ENCODE measurements around the gene CCNK. TPM values are rescaled to one million over a fixed set of nuclear protein-coding genes. Genes with fewer than 3 reads are reported as not detected.

CCNK gene
- total and polyA plus RNA-seq, 12 donors: 10.9 to 41.0 (median 30.3) TPM

Other genes starting within 250 kb of the CCNK start
- gene BCL11B, start 209.2 kb upstream of the CCNK start, total RNA-seq: 1 to 10 TPM in 1 of 10 donors, under 1 TPM in 8, not detected in 1; 0.05 to 1.9 (median 0.13) TPM
- gene BCL11B, start 209.2 kb upstream of the CCNK start, polyA plus RNA-seq: under 1 TPM in 1 of 2 donors, not detected in 1; 0.03 TPM
- 100 to 1,000 TPM in 8 of 10 donors, 10 to 100 TPM in 2; 89.6 to 129 (median 107) TPM for gene SETD3, start 550 bp upstream of the CCNK start, total RNA-seq
- gene SETD3, start 550 bp upstream of the CCNK start, polyA plus RNA-seq: 10 to 100 TPM; 35.0 to 59.9 TPM
- gene CCDC85C, start 122.8 kb downstream of the CCNK start, total RNA-seq: 10 to 100 TPM; 28.7 to 50.2 (median 32.1) TPM
- gene CCDC85C, start 122.8 kb downstream of the CCNK start, polyA plus RNA-seq: 10 to 100 TPM in 1 of 2 donors, 1 to 10 TPM in 1; 9.0 to 23.8 TPM
- 1 to 10 TPM in 6 of 10 donors, under 1 TPM in 4; 0.81 to 2.2 (median 1.4) TPM for gene HHIPL1, start 163.7 kb downstream of the CCNK start, total RNA-seq
- gene HHIPL1, start 163.7 kb downstream of the CCNK start, polyA plus RNA-seq: under 1 TPM; 0.55 to 0.59 TPM
- 1 to 10 TPM; 2.0 to 6.1 (median 3.9) TPM for gene CYP46A1, start 202.9 kb downstream of the CCNK start, total RNA-seq
- gene CYP46A1, start 202.9 kb downstream of the CCNK start, polyA plus RNA-seq: 1 to 10 TPM; 1.5 to 2.3 TPM